Measurements from ENCODE around the gene DEDD. TPM values are rescaled to one million over a fixed set of nuclear protein-coding genes. Genes with fewer than 3 reads are reported as not detected.

DEDD gene
- total RNA-seq, 1 experiment from 2014 or later = 33.8 TPM

GRCh38 chr1:161162052-161162451, 29.6 kb upstream of the DEDD start:
- BruUV-seq (replicated peaks) = no TSS peak
- no peak for DNase-seq
- no peaks in the 10 kb centered on the region for H3K27me3 Mint-ChIP-seq (ENCODE audit: insufficient read depth, unreplicated experiment)
- H3K4me3 ChIP-seq (ENCODE audit: low read depth, low read length) = no peak overlapping the region
- ChIA-PET CTCF (no interaction called here), POLR2A (no interaction called here)
- no peak overlapping the region for H3K27ac Mint-ChIP-seq (ENCODE audit: unreplicated experiment)
- H3K36me3 Mint-ChIP-seq (ENCODE audit: insufficient read depth, unreplicated experiment) = peaks cover 31% of the 10 kb centered on the region
- peaks cover 3% of the 10 kb centered on the region for H3K36me3 ChIP-seq (ENCODE audit: control insufficient read depth, insufficient read depth, low read length)
- intact Hi-C loops (cut with micrococcal nuclease; ENCODE audit: unreplicated experiment) = no loop called here
- H3K9me3 ChIP-seq = no peaks in the 10 kb centered on the region
- no peaks in the 10 kb centered on the region for H3K4me1 Mint-ChIP-seq (ENCODE audit: low read depth, unreplicated experiment)
- no peak for TF ChIP-seq CTCF (IDR thresholded peaks at IDR 0.05; ENCODE audit: insufficient read depth in 1 of 2, low read depth in 1 of 2, low read length in 1 of 2, severe bottlenecking in 1 of 2, unreplicated experiment in 1 of 2)
- H3K27me3 ChIP-seq (replicated peaks; ENCODE audit: control insufficient read depth, insufficient read depth, low read length) = no peaks in the 10 kb centered on the region
- no peaks in the 10 kb centered on the region for H3K9me3 Mint-ChIP-seq (ENCODE audit: unreplicated experiment)
- peaks cover 11% of the 10 kb centered on the region for H3K4me1 ChIP-seq
- H3K4me3 Mint-ChIP-seq (ENCODE audit: unreplicated experiment) = no peak overlapping the region

- BruUV-seq (replicated peaks) = no TSS peak
- DNase-seq = no peak
- Mint-ChIP-seq H3K4me3 (ENCODE audit: unreplicated experiment) (no peak overlapping the region), H3K36me3 (ENCODE audit: insufficient read depth, unreplicated experiment) (peaks cover 34% of the 10 kb centered on the region), H3K27ac (ENCODE audit: unreplicated experiment) (no peak overlapping the region), H3K9me3 (ENCODE audit: unreplicated experiment) (no peaks in the 10 kb centered on the region), H3K27me3 (ENCODE audit: insufficient read depth, unreplicated experiment) (no peaks in the 10 kb centered on the region), H3K4me1 (ENCODE audit: low read depth, unreplicated experiment) (no peaks in the 10 kb centered on the region)
- ChIA-PET CTCF (interaction anchor here (0.8 kb wide), 1 partner anchor 16 kb away, joined by 4 read pairs; no protein-coding TSS in a partner anchor), POLR2A (no interaction called here)
- Histone ChIP-seq H3K36me3 (ENCODE audit: control insufficient read depth, insufficient read depth, low read length) (peaks cover 3% of the 10 kb centered on the region), H3K4me1 (peaks cover 10% of the 10 kb centered on the region; the same call in 1 of the 2 replicates), H3K9me3 (no peaks in the 10 kb centered on the region), H3K27me3 (replicated peaks; ENCODE audit: control insufficient read depth, insufficient read depth, low read length) (no peaks in the 10 kb centered on the region), H3K4me3 (ENCODE audit: low read depth, low read length) (no peak overlapping the region)
- TF ChIP-seq CTCF (IDR thresholded peaks at IDR 0.05; ENCODE audit: insufficient read depth in 1 of 2, low read depth in 1 of 2, low read length in 1 of 2, severe bottlenecking in 1 of 2, unreplicated experiment in 1 of 2) = no peak
- intact Hi-C loops (cut with micrococcal nuclease; ENCODE audit: unreplicated experiment) = no loop called here
Measured at GRCh38 chr1:161161652-161162051, 29.2 kb upstream of the DEDD start.

GRCh38 chr1:161160671-161161145, 28.2 kb upstream of the DEDD start:
- peaks cover 1% of the 10 kb centered on the region for H3K4me1 Mint-ChIP-seq (ENCODE audit: low read depth, unreplicated experiment)
- H3K27me3 ChIP-seq (replicated peaks; ENCODE audit: control insufficient read depth, insufficient read depth, low read length) = no peaks in the 10 kb centered on the region
- intact Hi-C loops (cut with micrococcal nuclease; ENCODE audit: unreplicated experiment) = no loop called here
- no peak for DNase-seq
- no peak overlapping the region for H3K4me3 ChIP-seq (ENCODE audit: low read depth, low read length)
- peaks cover 3% of the 10 kb centered on the region for H3K36me3 ChIP-seq (ENCODE audit: control insufficient read depth, insufficient read depth, low read length)
- POLR2A ChIA-PET = interaction anchor here (0.6 kb wide), 1 partner anchor 185 kb away, joined by 4 read pairs; no protein-coding TSS in a partner anchor
- H3K9me3 Mint-ChIP-seq (ENCODE audit: unreplicated experiment) = no peaks in the 10 kb centered on the region
- H3K27ac Mint-ChIP-seq (ENCODE audit: unreplicated experiment) = peak overlapping the region; percentile 15
- no peaks in the 10 kb centered on the region for H3K9me3 ChIP-seq
- H3K27me3 Mint-ChIP-seq (ENCODE audit: insufficient read depth, unreplicated experiment) = no peaks in the 10 kb centered on the region
- peaks cover 10% of the 10 kb centered on the region; the same call in 1 of the 2 replicates for H3K4me1 ChIP-seq
- H3K36me3 Mint-ChIP-seq (ENCODE audit: insufficient read depth, unreplicated experiment) = peaks cover 37% of the 10 kb centered on the region
- no peak for TF ChIP-seq CTCF (IDR thresholded peaks at IDR 0.05; ENCODE audit: insufficient read depth in 1 of 2, low read depth in 1 of 2, low read length in 1 of 2, severe bottlenecking in 1 of 2, unreplicated experiment in 1 of 2)
- CTCF ChIA-PET = interaction anchor here (0.8 kb wide), 1 partner anchor 15 kb away, joined by 4 read pairs; no protein-coding TSS in a partner anchor
- no TSS peak for BruUV-seq (replicated peaks)
- peak overlapping the region; percentile 82 for H3K4me3 Mint-ChIP-seq (ENCODE audit: unreplicated experiment)

All from Caco-2 (cell line).